GM18508 (cell line): ENCODE measurements around the gene LMNTD2.
"Not testable (repeated sequence)": the region's sequence is repeated elsewhere in the genome, so short reads cannot be mapped to it uniquely, and the experiment has no call there.

ENCODE experiments used
- ATAC-seq: cut with Tn5 transposase; IDR thresholded peaks from one replicate; pipeline ENCODE4 v1.9.1; 2021; ENCODE audit warnings: moderate number of reproducible peaks; ENCODE audit not compliant: insufficient read depth, unreplicated experiment

The LMNTD2 gene

DNA sequence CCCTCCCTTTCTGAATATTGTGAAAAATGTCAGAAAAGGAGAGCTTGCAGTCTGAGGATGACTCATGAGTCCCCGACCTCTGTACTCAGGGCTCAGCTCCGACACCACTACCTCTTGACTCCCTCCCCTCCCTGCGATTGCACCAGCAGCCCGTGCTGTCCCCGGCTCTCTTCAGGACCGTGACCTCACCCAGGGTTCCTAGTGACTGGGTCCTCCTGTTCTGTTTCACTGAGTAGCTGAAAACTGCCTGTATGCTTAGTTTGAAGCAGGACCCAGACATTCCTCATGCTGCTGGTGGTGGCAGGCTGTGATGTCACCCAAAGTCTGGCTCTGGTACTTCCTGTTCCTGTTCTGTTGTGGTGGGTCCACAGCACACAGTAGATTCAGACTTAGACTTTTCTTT, 27.4 kb upstream of the LMNTD2 start:
- ATAC-seq, result no peak

DNA sequence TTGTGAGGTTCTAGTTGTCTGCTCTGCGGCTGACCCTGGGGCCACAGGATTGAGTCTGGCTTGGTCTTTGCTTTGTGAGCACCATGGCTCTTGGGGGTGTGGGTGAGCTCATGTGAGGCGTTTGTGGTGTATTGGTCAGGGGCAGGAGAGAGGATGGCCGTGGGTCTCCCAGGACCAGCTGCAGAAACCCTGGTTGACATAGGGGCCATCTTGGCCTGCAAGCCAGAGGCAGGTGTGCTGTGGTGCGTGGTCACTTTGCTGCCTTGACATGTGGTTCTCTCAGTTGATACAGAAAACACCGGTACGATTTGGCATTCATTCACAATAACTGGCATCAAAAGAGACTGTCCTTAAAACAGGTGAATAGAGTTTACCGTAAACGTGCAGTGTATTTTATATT, 27.0 kb upstream of the LMNTD2 start:
- no peak for ATAC-seq

DNA sequence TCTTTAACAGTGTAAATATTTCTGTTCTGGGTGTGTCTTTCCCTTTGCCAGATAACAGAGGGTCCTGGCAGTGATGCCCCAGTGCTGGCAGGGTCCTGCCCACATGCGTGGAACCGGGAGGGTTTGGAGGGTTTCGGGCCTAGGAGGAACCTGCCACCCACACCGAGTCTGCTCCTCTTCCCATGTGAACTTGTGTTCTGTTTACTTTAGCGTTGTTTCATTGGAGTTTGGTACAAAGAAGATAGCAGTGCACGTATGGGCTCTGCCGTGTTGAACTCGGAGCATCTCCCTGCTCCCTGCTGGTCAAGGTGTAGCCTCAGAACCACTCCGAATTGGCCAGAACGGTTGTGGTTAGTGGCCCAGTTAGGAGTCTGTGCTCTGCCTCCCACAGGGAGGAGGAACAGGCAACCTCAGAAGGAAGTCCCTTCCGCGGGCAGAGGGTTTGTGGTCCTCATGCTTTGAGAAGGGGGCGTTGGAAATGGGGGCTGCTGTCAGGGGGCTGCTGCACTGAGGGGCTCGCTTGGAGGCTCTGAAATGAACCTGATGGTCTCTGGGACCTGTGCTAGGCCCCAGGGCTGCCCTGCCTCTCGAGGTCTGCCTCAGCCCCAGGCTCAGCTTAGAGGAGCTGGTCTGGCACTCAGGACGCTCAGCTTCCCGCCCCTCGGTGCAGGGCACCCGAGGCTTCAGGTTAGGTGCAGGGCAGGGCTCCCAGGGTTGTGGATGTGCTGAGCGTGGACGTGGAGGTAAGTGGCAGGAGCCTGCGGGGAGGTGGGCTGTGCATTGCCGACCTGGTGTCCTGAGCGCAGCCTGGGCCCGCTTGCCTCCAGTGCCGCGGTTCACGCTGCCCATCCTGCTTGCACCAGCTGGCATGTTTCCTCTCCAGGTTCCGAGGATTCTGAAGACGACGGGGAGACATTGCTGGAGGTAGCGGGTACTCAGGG, 26.1 kb upstream of the LMNTD2 start:
- ATAC-seq, result no peak

DNA sequence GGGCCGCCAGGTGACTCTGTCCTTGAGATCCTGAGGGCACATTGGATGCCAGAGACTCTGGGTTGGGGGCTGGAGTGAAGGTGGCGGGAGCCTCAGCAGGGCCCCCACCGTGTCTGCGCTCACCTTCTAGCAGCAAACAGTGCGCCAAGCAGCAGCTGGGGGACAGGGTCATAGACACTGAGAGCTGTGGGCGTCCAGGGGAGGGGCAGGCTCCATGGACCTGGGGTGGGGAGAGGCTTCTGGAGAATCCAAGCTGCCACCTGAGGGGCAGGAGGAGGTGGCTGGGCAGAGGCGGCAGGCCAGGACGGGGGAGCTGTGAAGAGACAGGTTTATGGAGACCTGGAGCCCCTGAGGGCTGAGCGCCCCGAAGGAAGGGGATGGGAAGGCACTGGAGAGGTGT, 23.7 kb upstream of the LMNTD2 start:
- no peak for ATAC-seq

DNA sequence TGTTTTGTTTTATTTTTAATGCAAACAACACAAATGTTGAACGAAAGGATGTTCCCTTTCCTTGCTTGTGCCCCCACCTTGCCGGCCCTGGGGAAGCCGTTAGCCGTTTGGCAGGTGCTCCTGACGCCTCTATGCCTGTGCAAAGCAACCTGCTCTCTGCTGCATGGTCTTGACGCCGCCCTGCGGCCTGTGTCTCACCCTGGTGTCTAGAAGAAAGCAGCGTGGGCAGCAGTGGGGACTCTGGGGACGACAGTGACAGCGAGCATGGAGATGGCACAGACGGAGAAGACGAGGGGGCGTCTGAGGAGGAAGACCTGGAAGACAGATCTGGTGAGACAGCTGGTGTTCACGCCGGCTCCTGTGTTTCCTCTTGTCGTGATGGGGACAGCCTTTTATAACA, 21.2 kb upstream of the LMNTD2 start:
- ATAC-seq, result no peak

DNA sequence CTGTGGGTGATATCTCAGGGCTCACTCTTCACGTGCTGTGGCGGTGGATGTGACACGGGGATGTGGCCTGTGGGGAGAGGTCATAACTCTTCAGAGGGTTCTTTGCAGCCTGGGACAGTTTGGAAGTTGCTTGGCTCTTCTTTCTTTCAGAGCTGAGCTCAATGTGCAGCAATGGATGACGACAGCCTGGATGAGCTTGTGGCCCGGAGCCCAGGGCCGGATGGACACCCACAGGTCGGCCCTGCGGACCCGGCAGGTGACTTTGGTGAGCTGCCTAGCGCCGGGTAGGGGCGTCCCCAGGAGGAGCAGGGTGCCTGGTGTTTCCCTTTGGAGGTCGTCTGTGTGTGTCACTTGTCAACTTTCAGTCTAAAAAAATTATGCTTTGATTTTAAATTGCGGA, 20.8 kb upstream of the LMNTD2 start:
- no peak for ATAC-seq

DNA sequence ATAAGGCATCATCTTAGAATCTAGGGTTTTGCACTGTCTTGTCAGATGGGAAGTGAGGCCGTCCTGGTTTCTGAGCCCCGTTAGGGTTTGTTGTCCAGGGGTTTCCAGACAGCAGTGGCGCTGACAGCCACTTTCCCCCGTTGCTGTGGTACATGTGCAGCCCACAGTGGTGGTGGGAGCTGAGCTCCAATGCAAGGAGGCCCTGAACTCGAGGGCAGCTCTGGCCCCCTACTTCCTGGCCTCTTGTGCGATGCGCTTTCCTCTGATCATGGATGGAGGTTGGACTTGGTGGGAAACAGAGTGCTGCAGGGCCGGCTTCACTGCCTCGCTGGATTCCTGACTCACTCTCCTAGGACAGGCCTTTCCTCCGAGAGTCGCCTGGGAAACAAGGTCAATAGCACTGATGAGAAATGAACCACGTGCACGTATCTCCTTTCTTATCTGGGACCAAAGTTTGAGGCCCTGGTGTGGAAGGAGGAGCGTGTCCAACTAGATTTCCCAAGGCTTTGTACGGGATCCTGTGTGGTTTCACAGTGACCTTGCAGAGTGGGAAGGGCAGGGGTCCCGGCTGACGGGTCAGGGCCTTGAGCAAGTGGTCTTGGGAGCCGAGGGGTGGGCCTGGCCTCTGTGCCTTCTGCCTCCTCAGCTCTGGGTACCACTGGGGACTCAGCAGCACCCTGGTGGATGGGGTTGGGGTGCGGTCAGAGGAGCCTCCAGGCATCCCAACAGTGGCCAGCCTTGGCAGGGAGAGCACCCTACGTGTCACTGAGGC, 19.5 kb upstream of the LMNTD2 start:
- ATAC-seq, result no peak

DNA sequence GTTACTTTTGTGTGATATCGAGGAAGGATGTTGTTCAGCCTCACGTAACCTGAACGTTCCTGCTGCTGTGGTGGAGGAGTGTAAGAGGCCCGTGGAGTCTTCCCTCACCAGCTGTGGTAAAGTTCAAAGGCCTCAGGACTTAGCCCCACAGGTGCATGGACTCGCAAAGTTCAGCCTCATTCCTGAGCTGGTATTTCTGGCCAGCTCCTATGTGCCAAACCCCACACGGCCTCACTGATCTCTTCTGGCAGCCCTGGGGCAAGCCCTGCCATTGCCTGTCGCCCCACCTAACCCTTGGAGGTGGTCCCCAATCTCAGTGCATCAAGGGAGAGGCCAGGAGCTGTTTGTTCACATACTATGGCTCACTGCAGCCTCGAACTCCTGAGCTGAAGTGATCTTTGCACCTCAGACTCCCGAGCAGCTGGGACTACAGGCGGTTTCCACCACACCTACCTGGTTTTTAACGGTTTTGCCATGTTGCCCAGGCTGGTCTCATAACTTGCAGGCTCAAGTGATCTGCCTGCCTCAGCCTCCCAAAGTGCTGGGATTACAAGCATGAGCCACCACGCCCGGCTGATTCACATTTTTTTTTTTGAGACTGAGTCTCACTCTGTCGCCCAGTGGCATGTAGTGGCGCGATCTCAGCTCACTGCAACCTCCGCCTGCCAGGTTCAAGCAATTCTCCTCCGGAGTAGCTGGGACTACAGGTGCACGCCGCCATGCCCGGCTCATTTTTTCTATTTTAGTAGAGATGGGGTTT, 17.9 kb upstream of the LMNTD2 start:
- no peak for ATAC-seq

DNA sequence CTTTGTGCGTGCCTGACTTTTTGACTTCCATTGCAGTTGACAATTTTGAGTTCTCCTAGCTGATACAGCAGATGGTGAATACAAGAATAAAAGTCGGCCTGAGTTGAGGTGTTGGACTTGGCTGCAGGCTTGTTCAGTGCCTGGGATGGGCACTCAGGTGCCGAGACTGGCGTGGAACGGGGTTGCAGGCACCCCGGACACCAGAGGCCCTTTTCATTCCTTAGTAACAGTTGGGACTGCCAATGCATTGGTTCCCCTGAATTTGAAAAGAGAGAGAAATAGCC, 17.0 kb upstream of the LMNTD2 start:
- no peak for ATAC-seq

DNA sequence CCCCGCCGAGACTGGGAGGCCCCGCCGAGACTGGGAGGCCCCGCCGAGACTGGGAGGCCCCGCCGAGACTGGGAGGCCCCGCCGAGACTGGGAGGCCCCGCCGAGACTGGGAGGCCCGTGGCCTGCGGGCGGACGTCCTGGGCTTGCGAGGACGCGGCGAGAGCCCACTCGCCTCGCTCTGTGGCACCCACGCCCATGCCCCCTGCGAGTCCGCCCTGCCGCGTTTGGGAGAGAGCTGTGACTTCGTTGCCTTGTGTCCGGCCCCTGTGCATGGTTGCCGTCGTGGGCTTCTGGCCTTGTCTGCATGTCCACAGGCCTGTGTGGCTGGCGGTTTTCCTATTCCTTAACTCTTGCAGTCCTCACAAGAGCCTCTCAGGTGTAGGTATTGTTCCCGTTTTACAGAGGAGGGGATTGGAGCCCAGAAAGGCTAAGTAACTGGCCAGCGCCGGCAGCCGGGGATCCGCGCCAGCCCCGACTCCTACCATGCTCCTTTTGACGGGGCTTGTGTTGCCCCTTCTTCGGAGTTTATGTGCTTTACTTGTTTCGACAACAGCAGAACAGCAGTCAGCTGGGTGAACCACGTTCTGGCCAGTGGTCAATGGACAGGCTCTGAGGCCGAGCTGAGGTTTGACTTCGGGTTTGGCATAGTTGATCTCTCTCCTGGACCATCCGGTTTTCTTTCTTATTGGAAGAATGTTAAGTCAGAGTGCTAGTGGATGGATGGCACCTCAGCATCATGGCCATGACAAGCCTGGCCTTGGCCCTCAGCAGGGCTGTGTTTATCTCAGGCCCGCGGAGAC, 16.5 kb upstream of the LMNTD2 start:
- no peak for ATAC-seq

DNA sequence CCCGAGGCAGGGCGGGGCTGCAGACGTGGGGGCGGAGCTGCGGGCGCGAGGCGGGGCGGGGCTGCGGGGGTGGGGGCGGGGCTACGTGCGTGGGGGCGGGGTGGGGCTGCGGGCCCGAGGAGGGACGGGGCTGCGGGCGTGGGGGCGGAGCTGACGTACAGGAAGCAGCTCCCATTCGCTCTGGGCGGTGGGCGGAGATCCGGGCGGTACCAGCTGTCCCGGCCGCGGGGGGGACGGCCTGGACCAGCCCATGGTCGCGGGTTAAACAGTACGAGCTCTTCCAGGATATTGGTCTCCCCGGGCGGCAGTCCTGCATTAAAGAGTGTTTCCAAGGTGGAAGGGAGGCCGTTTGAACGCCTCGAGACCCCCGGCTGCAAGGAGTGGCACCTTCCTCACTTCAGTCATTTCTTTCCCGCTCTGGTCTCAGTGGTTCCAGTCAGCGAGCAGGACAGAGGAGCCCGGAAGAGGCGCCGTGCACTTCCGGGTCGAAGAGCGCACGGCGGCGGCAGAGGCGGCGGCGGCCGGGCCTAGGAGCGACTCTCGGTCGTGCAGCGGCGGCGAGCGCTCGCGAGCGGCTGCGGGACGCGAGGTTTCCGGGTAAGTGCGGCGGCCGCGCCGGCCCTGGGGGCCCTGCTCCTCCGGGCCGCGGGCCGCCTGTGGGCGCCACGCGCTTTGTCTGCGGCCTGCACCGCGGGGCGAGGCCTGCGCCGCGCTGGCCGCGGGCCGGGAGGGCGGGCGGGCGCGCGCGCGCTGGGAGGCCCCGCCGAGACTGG, 15.6 kb upstream of the LMNTD2 start, which contains the start of gene PHRF1:
PHRF1 (plus strand) TSS at position 475 of the 773 bp plus-strand sequence. CDS start 5,043 bp downstream, outside the sequence.
- peak; percentile 81 for ATAC-seq

DNA sequence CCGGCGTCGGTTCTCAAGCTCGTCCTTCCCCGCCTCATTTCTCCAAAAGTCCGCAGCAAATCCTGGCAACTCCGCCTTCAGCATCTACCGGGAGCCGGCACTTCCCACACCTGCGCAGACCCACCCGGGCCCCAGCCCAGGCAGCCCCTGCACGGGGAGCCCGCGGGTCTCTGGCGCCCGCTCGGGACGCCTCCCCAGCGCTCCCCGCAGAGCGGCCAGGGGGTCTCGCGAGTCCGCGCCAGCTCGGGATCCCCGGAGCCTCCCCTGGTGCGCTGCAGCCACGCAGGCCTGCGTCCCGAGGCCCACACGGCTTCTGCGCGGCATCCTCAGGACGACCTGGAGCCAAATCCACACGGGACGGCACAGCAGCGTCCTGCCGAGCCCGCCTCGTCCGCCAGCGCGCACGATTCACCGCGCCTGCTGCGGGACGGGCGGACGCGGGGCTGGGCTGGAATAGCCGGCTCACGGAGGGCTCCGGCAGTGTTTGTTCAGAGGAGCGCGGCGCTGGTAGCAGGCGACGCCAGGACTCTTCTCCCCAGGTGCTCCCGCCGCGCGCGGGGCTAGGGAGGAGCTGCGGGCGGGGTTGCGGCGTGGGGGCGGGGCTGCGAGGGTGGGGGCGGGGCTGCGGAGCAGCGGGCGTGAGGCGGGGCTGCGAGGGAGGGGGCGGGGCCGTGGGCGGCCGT, 14.9 kb upstream of the LMNTD2 start:
- no peak for ATAC-seq

DNA sequence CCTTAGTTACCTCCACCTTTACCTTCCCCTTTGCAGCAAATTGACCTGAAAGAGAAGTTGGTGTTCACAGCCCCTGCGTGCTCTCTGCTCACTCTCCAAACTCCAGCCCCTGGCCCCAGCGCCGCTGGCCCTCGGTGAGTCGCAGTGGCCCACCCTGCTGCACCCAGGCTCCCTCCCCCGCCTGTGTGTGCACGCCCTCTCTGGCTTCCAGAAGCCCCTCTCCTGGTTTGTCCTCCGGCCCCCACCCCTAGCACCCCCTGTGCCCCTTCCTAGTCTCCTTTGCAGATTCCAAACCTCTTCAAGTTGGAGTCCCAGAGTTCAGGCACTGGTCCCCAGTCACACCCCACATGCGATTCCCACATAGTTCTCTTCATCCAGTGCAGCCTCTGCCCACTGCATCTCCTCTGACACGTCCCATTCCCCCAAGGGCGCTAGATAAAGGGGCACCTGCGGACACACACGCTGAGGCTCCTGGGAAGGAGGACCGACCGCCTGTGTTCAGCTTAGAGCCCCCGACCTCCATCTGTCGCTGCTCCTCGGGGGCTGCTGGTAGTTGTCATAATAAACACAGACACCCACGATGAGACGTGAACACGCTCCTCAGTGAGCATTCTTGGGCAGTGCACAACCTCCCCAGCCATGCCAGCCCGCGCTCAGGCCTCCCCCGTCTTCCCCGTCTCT, 14.2 kb upstream of the LMNTD2 start:
- no peak for ATAC-seq

DNA sequence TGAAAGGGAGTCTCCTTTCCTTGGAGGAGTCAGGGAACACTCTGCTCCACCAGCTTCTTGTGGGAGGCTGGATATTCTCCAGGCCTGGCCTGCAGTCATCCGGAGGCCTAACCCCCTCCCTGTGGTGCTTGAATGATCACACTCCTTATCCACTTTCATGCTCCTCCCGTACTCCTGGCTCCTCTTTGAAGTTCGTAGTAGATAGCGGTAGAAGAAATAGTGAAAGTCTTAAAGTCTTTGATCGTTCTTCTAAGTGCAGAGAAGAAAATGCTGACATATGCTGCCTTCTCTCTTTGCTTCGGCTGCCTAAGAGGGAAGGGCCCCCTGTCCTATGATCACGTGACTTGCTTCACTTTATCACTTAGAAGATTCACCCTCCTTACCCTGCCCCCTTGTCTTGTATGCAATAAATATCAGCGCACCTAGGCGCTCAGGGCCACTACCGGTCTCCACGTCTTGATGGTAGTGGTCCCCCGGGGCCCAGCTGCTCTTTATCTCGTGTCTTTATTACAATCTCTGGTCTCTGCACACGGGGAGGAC, 13.6 kb upstream of the LMNTD2 start:
- not testable (repeated sequence) for ATAC-seq

DNA sequence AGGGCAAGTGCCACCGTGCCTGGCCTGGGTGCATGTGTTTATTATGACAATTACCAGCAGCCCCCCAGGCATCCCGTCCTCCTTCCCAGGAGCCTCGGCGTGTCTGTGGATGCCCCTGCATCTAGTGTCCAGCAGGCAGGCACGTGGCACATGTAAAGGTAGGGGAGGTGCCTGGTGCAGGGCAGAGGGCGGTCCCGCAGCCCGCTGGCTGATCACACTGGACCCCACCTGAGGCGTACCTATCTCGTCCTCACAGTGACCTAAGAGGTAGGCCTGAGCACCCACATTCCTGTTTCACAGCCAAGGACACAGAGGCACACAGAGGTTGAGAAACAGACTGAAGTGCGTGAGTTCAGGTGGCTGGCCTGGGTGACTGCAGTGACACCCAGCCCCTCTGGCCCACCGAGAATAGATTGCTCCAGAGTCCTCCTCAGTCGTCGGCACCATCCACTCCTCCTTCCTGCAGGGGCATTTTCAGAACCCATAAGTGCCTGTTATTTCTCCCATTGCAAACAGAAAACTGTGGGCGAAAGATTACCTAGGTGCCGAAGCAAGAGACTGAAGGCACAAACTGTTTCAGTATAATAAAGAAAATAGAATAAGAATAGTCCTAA, 12.7 kb upstream of the LMNTD2 start:
- no peak for ATAC-seq

DNA sequence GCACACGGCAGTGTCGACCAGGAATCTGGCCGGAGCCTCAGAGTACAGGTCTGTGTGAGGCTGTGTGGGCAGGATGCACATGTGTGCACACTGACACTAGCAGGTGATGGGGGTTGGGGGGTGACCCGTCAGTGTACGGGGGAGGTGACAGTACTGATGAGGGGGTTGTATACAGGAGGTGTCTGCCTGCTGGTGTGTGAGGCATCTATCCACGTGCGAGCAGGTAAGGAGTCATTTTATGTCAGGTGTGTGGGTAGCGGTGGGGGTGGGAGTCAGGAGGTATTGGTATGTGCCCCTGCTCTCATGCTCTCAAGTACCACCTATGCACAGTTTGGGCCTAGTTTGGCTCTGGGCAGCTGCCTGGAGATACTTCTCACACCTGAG, 11.3 kb upstream of the LMNTD2 start:
- no peak for ATAC-seq

DNA sequence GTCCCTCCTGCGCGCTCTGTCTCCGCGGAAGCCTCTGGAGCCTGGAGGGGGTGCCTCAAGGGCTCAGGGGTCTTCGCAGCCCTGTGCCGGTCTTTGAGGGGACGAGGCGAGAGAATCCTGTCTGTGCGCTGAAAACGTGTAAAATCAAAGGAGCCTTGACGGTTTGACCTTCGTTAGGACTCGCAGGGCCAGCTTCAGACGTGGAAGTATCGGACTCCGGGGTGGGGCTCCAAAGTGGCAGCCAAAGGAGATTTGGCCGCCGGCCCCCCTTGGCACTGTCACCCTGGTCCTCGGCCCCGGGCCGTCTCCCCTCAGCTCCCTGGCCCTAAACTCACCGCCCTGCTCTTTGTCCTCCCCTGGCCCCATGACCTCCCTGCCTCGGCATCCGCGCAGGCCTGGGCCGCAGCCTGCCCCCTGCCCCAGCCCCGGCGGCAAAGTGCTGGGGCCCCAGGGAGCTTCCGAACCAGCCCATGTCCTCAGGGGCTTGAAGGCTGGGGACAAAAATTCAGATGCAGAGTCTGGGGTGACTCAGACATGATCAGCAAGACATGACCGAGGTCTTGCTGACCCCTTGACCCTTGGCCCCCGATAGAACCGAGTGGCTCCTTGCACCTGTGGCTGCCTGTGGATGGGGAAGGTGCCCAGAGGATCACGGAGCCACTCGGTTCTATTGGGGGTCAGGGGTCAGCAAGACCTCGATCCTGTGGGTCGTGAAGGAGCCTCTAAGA, 8.8 kb upstream of the LMNTD2 start:
- ATAC-seq, result no peak
